Dermis microvascular lymphatic vessel endothelial cell (primary cell): ENCODE measurements around the gene NRSN1. TPM values are rescaled to one million over a fixed set of nuclear protein-coding genes. Genes with fewer than 3 reads are reported as not detected.
"Not testable (repeated sequence)": the region's sequence is repeated elsewhere in the genome, so short reads cannot be mapped to it uniquely, and the experiment has no call there.

Source experiments
- DNase-seq, 2 donors: peaks; one replicate each; pipeline versions ENCODE4 v3.0.0 to v3.0.0-alpha.2; 2010; ENCODE audit warnings: low read depth in 2 of 2
- total RNA-seq: library from RNA; depleted of rRNA; stranded (reverse); fragments of >200 nt; gene quantifications from 2 replicates; pipeline ENCODE4 v1.2.1, GENCODE V29; 2014

The NRSN1 gene
- total RNA-seq, 1 donor from 2014 or later, result not detected

- DNase-seq, result peak; percentile 2 to 15
Measured at GRCh38 chr6:24140591-24140990, 14.6 kb downstream of the NRSN1 start.

DNA sequence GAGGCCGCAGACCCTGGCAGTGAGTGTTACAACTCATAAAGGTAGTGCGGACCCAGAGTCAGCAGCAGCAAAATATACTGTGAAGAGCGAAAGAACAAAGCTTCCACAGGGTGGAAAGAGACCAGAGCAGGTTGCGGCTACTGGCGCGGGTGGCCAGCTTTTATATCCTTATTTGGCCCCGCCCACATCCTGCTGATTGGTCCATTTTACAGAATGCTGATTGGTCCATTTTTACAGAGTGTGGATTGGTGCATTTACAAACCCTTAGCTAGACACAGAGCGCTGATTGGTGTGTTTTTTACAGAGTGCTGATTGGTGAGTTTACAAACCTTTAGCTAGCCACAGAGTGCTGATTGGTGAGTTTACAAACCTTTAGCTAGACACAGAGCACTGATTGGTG is 16.7 kb downstream of the NRSN1 start:
- DNase-seq, result not testable (repeated sequence)

DNA sequence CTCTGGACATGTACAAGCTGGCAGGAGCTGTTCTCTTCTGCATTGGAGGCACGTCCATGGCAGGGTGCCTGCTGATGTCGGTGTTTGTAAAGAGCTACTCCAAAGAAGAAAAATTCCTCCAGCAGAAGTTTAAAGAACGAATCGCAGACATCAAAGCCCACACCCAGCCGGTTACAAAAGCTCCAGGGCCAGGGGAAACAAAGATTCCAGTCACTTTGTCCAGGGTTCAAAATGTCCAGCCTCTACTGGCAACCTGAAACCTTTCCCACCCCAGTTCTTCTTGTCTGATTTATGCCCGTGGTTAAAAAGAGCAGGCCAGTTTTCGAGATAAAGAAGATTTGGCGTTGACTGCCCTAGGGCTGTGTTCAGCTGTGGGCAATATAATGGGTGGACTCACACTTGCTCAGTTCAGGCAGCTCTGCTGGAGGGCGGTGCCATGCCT is 19.7 kb downstream of the NRSN1 start:
- DNase-seq, result no peak

DNA sequence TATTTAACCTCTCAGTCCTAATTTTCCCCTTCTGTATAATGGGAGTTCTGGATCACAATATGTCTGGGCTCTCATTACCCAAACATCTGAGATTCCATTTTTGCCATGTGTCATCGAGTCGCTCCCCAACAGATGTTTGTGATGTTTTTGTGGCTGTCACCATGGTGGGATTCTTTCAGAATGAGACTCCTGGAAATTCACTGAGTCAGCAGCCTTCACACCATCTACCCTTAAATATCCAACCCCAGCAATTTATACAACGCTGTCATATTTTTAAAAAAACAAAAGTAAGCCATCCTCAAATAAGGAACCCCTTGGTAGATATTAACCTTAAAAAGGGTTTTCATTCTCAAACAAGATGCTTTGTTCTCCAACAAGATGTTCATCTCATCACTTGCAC is 20.9 kb downstream of the NRSN1 start:
- no peak for DNase-seq

DNA sequence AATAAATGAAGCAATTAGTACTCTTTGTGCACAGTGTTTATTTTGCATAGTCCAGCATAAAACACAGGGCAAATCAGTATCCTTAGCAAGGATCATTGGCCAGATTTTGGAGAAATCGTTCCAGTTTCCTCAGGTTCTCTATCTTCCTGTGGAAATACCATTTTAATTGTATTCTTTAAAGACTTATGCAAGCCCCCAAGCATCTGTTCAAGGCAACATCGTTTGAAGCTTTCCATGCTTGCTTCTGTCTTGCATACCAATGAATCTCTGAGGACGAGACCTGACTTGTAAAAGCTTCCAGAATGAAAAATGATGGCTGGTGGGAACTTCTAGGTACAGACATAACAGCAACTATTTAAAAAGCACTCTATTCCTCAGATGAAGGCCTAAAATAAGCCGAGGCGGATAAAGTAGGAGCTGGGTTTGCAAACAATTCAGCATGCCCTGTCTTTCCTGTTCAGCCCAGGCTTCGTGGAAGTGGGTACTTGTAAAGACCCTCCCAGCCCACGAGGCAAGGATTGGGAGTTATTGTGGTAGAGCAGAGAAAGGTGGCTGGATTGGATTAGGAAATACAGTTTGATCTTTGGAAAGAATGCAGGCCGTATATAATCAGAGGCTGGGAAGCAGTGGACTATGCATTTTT is 21.6 kb downstream of the NRSN1 start:
- no peak for DNase-seq

- no peak for DNase-seq
Measured at GRCh38 chr6:24148154-24148570, 22.1 kb downstream of the NRSN1 start.

- DNase-seq, result no peak
Measured at GRCh38 chr6:24148684-24149083, 22.7 kb downstream of the NRSN1 start.

- DNase-seq, result no peak
Measured at GRCh38 chr6:24149296-24149695, 23.3 kb downstream of the NRSN1 start.

DNA sequence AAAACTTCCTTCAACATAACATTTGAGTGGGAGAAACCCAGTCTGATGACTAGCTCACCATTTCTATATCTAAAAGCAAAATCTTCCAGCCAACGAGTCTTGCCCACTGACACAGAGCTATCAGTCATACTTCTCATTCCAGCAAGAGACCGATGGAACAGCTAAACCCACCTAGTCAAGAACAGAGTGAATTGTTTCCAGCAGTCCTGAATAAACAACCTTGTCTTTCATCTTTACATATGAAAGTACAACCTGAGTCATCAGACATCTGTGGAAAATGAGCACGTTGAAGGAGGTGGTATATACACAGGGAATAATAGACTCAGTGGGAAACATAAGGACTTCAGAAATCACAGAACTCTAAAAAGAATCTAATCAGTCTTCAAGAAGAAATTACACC is 23.8 kb downstream of the NRSN1 start:
- DNase-seq, result no peak

DNA sequence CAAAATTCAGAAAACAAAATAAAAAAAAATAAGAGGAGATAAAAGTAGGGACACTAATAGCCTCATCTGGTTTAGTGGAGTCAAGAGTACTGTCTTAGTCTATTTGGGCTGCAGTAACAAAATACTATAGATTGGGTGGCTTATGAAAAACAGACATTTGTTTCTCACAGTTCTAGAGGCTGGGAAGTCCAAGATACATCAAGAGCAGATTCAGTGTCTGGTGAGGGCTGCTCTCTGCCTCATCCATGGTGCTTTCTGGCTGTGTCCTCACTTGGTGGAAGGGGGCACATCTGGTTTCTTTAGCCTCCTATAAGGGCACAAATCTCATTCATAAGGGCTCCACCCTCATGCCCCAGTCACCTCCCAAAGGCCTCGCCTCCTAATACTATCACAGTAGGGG is 26.0 kb downstream of the NRSN1 start:
- DNase-seq, result no peak

DNA sequence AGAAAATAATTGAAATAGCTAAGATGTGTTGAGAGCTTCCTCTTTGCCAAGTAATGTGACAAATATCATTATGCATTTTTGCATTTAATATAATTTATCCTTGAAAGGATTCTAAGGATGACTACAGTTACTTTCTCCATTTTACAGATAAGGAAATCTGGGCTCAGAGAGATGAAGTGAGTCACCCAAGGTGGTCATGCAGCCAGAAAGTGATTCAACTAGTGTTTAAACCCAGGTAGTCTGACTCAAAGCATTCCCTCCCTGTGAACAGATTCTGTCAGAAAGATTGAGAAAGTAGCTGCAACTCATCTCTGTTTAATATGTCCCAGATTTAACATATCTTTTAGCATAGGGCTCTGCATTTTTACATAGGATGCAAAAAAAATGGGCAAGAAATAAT is 28.1 kb downstream of the NRSN1 start:
- no peak for DNase-seq

DNA sequence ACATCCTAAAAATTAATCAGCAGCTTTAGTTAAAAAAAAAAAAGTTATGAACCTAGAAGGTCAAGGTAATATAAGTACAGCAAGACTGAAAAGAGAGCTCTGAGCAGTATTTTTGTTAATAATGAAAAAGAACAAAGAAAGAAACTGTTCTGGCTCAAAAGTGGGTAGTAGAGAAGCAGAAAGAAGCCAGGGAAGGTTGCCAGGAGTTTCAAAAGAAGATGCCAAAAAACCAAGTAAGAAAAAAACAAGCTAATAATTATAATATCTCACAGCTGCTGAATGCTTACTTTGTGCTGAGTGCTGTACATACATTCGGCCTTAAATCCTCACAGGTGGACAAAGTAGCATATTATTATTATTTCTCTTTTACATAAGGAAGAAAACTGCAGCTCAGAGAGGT is 31.9 kb downstream of the NRSN1 start:
- DNase-seq, result no peak

- DNase-seq, result no peak
Measured at GRCh38 chr6:24183584-24183983, 57.6 kb downstream of the NRSN1 start.

DNA sequence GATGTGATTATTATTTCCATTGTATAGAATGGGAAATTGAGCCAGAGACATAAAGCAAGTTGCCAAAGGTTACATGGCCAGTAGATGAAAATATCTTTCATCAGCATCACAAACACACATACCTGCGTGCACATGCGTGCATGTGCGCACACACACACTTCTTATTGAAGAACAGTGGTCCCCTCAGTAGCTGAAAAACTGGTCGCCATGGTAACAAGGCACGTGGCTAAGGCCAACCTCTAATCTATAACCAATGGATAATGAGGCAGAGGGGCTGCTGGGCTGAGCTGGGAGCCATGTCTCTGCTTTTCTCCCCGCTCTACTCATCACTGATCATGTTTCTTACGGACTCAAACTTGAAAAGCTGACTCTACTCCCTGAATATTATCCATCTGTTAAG is 60.3 kb downstream of the NRSN1 start:
- no peak for DNase-seq

- no peak for DNase-seq
Measured at GRCh38 chr6:24187965-24188577, 62.1 kb downstream of the NRSN1 start.

- no peak for DNase-seq
Measured at GRCh38 chr6:24188578-24189080, 62.6 kb downstream of the NRSN1 start.

DNA sequence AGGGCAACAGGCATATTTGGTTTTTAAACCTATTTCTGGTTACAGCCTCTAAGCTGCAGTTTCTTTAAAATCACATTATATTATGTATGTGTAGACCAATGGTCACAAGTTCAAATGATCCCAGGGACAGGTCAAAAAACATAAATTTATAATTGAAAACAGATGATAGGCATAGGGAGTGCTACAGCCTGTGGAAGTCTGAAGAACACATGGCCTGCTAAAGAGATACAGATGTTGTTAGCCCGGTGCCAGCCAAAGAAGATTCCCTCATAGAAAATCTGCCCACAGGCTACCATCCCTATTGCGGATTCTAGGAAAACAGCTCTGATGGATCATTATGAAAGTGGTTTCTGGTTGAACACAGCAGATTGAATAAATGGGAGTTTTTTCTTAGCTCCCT is 65.3 kb downstream of the NRSN1 start:
- DNase-seq, result no peak

DNA sequence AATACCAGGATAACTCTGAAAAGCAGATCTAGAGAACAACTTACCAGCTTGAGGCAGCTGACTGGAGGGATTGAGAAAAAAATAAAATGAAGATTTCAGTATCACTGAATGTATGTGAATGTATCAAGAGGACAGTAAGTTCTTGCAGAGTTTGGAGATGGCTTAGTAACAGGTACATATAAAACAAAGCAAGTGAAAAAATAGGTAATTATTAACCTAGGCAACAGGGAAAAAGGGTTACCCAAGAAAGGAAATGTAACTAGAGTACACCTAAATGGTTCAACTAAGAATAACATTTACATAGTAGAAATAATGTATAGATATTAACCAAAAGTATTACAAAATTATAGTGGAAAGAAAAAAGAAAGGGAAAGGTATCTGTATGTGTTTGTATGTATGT is 67.3 kb downstream of the NRSN1 start:
- DNase-seq, result no peak

DNA sequence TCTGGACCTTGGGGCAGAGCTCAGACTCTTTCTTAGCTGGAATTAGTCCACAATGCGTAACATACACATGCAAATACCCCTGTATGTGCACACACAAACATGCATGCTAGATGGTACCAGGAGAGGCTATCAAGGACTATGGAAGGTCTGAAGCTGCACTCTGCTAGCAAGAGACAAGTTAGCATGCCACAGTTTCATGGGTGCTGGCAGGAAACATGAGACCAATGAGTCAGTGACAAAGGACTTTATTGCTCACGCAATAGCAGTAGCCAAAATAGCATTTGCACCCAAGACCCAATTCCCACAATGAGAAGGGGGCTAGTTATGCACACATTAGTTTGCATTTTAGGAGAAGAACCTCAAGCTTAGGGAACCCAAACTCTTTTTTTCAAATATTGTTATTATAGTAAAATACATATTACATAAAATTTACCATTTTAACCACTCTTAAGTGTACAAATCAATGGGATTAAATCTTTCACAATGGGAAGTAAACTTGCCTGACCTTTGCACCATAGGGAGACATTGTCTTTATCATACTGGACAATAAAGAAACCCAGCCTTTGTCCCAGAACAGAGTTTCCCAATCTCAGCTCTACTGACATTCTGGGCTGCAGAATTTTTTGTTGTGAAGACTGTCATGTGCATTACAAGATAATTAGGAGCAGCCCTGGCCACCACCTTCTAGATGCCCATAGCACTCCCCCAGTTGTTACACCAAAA is 69.1 kb downstream of the NRSN1 start:
- DNase-seq, result no peak

DNA sequence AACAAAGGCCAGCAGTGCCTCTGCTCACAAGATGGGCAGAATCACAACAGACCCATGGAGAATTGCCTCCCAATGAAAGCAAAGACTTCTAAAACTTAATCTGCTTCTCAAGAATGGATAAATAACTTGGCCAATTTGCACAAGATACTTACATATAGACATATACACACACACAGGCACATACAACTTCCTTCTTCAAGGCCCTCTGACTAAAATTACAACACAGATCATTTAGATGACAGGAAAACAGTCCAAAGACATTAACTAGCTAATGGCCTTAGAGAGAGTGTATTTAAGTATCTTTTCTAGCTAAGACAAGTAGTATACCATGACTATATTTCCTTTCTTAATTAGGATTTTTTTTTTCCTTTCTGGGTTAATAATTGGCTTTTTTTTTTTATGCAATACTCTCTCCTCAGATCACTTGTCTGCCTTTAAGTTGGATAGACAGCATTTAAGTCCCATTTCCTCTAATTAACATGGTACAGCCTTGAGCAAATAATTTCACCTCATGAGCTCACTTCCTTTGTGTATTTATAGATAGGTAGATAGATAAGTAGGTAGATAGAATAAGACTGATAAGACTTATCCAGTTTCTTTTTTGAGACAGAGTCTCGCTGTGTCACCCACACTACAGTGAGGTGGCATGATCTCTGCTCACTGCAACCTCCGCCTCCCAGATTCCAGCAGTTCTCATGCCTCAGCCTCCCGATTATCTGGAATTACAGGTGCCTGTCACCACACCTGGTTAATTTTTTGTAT is 70.0 kb downstream of the NRSN1 start:
- no peak for DNase-seq
